Measurements from ENCODE around the gene PROX2.

Gene PROX2

GRCh38 chr14:74841230-74842207, 34.4 kb downstream of the PROX2 start:
- DNase-seq: no peak

- no peak for DNase-seq
Observed at GRCh38 chr14:74840603-74841030, 35.3 kb downstream of the PROX2 start.

- no peak for DNase-seq
Observed at GRCh38 chr14:74838166-74838565, 37.8 kb downstream of the PROX2 start.

GRCh38 chr14:74836251-74836960, 39.5 kb downstream of the PROX2 start:
- no peak for DNase-seq

- DNase-seq: no peak
Observed at GRCh38 chr14:74835645-74836250, 40.2 kb downstream of the PROX2 start.

- no peak for DNase-seq
Observed at GRCh38 chr14:74834692-74835392, 41.1 kb downstream of the PROX2 start.

- no peak for DNase-seq
Observed at GRCh38 chr14:74832849-74833248, 43.1 kb downstream of the PROX2 start.

GRCh38 chr14:74829251-74829650, 46.7 kb downstream of the PROX2 start:
- no peak for DNase-seq

- no peak for DNase-seq
Observed at GRCh38 chr14:74826574-74826973, 49.4 kb downstream of the PROX2 start.
